Esophagus muscularis mucosa (tissue), 4 donors: ENCODE results near the gene OTOP1. TPM values are rescaled to one million over a fixed set of nuclear protein-coding genes. Genes with fewer than 3 reads are reported as not detected.
"Not testable (repeated sequence)": the region's sequence is repeated elsewhere in the genome, so short reads cannot be mapped to it uniquely, and the experiment has no call there.

Source experiments
- DNase-seq: peaks from one replicate; pipeline ENCODE4 v3.0.0-alpha.2; 2017; ENCODE audit errors: extremely low spot score
- H3K27ac ChIP-seq, 4 donors: fragments of 200-600 bp; sonication (generic); replicated peaks in 1 of 4; 1 replicate in 3 of 4; 2 replicates in 1 of 4; pipeline ENCODE4 v1.5.1; 2016 to 2019; ENCODE audit warnings: mild to moderate bottlenecking in 1 of 4
- H3K27me3 ChIP-seq, 4 donors: fragments of 200-600 bp; sonication (generic); one replicate each; pipeline versions ENCODE4 v1.5.1 to v1.6.0; 2016 to 2019
- H3K36me3 ChIP-seq, 4 donors: fragments of 200-600 bp; sonication (generic); one replicate each; pipeline ENCODE4 v1.5.1; 2016 to 2019
- H3K4me1 ChIP-seq, 4 donors: fragments of 200-600 bp; sonication (generic); one replicate each; pipeline ENCODE4 v1.5.1; 2016 to 2019
- H3K4me3 ChIP-seq, 4 donors: fragments of 200-600 bp; sonication (generic); 1 replicate in 2 of 4; 2 replicates in 2 of 4; pipeline ENCODE4 v1.5.1; 2016 to 2019; ENCODE audit warnings: mild to moderate bottlenecking in 4 of 4, moderate library complexity in 1 of 4
- H3K9me3 ChIP-seq, 4 donors: fragments of 200-600 bp; sonication (generic); 1 replicate in 3 of 4; 2 replicates in 1 of 4; pipeline ENCODE4 v1.5.1; 2016 to 2019
- WGBS: methylation state at CpG from one replicate; pipeline ENCODE4 v1.1.5; 2018; 5-methylcytosine and 5-hydroxymethylcytosine counted together
- intact Hi-C: fragments of 100-400 bp; cut with DNase I; formaldehyde crosslinking; loops from one replicate; pipeline ENCODE4 v1.15.1; 2023
- total RNA-seq, 4 donors: library from RNA; depleted of rRNA; stranded (reverse); fragments of >200 nt; gene quantifications; one replicate each; pipeline versions ENCODE4 v1.1.0 to v1.2.1, GENCODE V29; 2016
- TF ChIP-seq, protein P1 (sequence below), 3 experiments: fragments of 200-600 bp in 2 of 3; fragments of 450-650 bp in 1 of 3; sonication (generic) in 2 of 3; IDR thresholded peaks; one replicate each; pipeline ENCODE4 v1.5.1; 2017 to 2019; ENCODE audit warnings: antibody characterized with exemption in 3 of 3, mild to moderate bottlenecking in 2 of 3, moderate library complexity in 1 of 3

OTOP1 gene
- total RNA-seq, 4 donors from 2014 or later = not detected

DNA sequence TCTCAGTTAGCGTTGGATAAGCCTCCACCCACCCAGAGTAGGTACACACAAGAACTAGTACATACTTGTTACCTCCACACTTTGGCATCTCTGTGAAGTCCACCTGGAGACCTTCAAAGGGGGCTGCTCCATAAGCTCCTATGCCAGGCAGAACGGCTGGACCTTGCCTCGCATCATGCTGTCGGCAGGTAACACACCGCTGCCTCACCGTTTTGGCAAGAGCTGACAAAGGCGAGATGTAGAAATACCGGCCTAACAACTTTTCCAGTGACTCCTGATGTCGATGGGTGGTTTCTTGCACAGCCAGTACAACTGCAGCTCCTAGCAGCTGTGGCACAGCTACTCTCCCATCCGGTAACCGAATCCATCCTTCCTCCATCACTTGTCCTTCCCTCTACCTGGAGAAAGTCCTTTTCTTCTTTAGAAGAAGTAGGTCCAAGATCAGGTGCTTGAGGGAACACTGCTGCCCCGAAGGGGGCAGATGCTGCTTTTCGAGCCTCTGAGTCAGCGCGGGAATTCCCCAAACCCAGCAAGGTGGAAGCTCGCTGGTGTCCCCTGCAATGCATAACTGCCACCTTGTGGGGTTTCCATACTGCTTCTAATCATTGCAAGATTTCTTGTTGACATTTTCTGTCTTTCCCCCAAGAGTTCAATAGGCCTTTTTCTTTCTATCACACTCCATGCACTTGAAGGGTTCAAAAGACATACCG lies 65.6 kb downstream of the OTOP1 start:
- H3K36me3 ChIP-seq, H3K27ac ChIP-seq, intact Hi-C loops, H3K9me3 ChIP-seq, DNase-seq, H3K4me3 ChIP-seq, H3K4me1 ChIP-seq, H3K27me3 ChIP-seq: not testable (repeated sequence)
- 65% methylated on average over 13 of the region's 17 CpGs for WGBS

DNA sequence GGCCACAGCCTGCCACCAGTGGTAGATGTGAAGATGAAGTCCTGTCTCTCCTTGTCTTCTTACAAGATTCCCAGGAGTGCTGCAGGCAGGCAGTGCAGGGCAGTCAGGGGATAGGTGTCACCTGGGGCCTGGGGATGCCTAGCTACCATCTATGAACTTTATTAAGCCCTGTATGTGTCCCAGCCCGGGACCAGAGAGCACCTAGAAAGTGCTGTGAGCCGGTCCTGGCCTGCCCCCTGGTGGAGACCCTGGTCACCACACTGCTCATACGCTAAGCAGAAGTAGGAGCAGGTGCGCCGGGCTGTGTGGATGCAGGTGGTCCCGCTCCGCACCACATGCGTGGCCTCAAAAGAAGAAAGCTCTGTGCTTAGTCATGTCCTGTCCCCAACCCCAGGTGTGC lies 81.1 kb downstream of the OTOP1 start:
- no CpG with 5 or more reads among the region's 8 CpGs for WGBS
- H3K36me3 ChIP-seq, H3K27ac ChIP-seq, H3K4me1 ChIP-seq, intact Hi-C loops, DNase-seq, H3K4me3 ChIP-seq, H3K9me3 ChIP-seq: not testable (repeated sequence)
- H3K27me3 ChIP-seq = peaks cover 0 to 48% (median 2%) of the 10 kb centered on the region in 4 donors
- TF ChIP-seq, protein P1, sequence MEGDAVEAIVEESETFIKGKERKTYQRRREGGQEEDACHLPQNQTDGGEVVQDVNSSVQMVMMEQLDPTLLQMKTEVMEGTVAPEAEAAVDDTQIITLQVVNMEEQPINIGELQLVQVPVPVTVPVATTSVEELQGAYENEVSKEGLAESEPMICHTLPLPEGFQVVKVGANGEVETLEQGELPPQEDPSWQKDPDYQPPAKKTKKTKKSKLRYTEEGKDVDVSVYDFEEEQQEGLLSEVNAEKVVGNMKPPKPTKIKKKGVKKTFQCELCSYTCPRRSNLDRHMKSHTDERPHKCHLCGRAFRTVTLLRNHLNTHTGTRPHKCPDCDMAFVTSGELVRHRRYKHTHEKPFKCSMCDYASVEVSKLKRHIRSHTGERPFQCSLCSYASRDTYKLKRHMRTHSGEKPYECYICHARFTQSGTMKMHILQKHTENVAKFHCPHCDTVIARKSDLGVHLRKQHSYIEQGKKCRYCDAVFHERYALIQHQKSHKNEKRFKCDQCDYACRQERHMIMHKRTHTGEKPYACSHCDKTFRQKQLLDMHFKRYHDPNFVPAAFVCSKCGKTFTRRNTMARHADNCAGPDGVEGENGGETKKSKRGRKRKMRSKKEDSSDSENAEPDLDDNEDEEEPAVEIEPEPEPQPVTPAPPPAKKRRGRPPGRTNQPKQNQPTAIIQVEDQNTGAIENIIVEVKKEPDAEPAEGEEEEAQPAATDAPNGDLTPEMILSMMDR (IDR thresholded peaks at IDR 0.05) = peak in 1 of 3 experiments; percentile 13

DNA sequence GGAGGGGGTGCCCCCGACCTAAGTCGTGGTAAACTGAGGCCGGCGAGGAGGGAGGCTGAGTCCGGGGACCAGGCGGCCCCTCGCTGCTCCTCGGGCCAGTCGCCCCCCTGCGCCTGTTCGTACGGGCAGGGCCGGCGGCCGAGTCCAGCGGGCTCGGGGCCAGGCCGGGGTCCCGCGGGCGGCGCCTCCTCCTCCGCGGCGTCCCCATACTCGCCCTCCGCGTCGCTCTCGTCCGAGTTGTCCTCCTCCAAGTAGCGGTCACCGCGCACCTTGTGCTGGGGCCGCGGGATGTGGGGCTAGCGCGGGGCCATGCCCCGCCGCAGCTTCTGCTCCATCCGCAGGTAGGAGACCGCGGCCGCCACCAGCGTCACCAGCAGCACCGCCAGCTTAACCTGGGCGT lies 83.4 kb downstream of the OTOP1 start:
- H3K4me1 ChIP-seq, H3K9me3 ChIP-seq, H3K36me3 ChIP-seq, H3K27ac ChIP-seq, DNase-seq, intact Hi-C loops: not testable (repeated sequence)
- WGBS = no CpG with 5 or more reads among the region's 47 CpGs
- Histone ChIP-seq H3K27me3 (peaks cover 0 to 46% (median 2%) of the 10 kb centered on the region in 4 donors), H3K4me3 (peak overlapping the region in 2 of 4 donors; percentile 24 to 35)

DNA sequence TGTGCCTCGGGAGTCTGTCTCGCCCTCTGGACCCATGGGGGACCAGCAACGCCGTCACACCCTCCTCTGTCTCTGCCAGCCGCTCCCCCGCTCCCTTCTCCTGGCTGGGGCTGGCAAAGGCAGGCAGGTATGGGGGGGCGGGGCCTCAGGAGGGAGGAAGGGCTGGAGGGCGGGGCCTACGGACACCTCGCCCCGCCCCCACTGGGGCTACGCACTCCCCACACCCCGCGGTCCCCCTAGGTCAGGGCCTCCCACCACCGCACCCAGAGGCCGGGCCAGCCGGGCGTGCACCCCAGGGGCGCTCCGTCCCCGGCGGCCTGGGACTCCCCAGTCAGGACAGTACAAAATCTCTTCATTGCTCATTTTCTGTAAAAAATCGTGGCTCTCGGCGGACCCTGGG lies 84.0 kb downstream of the OTOP1 start:
- intact Hi-C loops, H3K4me1 ChIP-seq, H3K9me3 ChIP-seq, H3K27ac ChIP-seq, H3K36me3 ChIP-seq, DNase-seq: not testable (repeated sequence)
- Histone ChIP-seq H3K4me3 (peak overlapping the region in 2 of 4 donors; percentile 24 to 35), H3K27me3 (peaks cover 0 to 45% (median 2%) of the 10 kb centered on the region in 4 donors)
- WGBS = no CpG with 5 or more reads among the region's 25 CpGs

DNA sequence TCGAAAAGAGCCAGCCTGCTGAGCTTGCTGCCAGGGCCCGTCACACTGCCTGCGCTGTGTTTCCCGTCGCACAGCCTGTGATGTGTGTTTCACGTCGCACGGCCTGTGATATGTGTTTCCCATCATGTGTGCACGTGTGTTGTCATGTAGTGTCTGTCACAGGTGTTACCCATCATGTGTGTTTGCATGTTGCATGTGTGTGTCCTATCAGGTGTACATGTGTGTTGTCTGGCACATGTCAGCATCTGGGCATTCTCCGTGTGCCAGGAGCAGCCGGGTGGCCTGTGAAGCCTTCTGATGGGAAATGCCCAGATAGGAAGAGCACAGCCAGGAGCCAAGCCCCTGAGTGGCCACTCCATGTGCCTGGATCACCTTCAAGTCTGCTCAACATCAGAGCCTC lies 85.5 kb downstream of the OTOP1 start:
- DNase-seq, H3K4me1 ChIP-seq, H3K36me3 ChIP-seq, H3K27ac ChIP-seq, H3K9me3 ChIP-seq, H3K4me3 ChIP-seq, intact Hi-C loops: not testable (repeated sequence)
- H3K27me3 ChIP-seq = peaks cover 0 to 33% (median 2%) of the 10 kb centered on the region in 4 donors
- no CpG with 5 or more reads among the region's 11 CpGs for WGBS

Other genes with a start within 250 kb of the OTOP1 start
- gene TMEM128, start 21.3 kb upstream of the OTOP1 start, total RNA-seq = 10 to 100 TPM; 10.7 to 15.4 (median 14.4) TPM
- 10 to 100 TPM; 12.2 to 18.4 (median 13.3) TPM for gene LYAR, start 63.2 kb upstream of the OTOP1 start, total RNA-seq
- 1 to 10 TPM; 2.9 to 5.9 (median 3.4) TPM for gene ZBTB49, start 63.3 kb upstream of the OTOP1 start, total RNA-seq
- 1 to 10 TPM in 3 of 4 donors, under 1 TPM in 1; 0.42 to 5.1 (median 2.7) TPM for gene NSG1, start 160.2 kb upstream of the OTOP1 start, total RNA-seq